ENCODE results near the gene BRD2.

The BRD2 gene

GRCh38 chr6:32972353-32973143, 4.2 kb downstream of the BRD2 start:
- no peak for DNase-seq (ENCODE audit: low read depth in 2 of 2)

- no peak for DNase-seq (ENCODE audit: low read depth in 2 of 2)
These were observed 5.0 kb downstream of the BRD2 start for GRCh38 chr6:32973144-32974015.

- DNase-seq (ENCODE audit: low read depth in 2 of 2): no peak
These were observed 5.6 kb downstream of the BRD2 start for GRCh38 chr6:32974016-32974333.

GRCh38 chr6:32974541-32975308, 6.3 kb downstream of the BRD2 start:
- DNase-seq (ENCODE audit: low read depth in 2 of 2): no peak

GRCh38 chr6:32975886-32976285, 7.5 kb downstream of the BRD2 start:
- no peak for DNase-seq (ENCODE audit: low read depth in 2 of 2)

GRCh38 chr6:32976334-32977069, 8.1 kb downstream of the BRD2 start:
- no peak for DNase-seq (ENCODE audit: low read depth in 2 of 2)

GRCh38 chr6:32977272-32977952, 9.0 kb downstream of the BRD2 start:
- DNase-seq (ENCODE audit: low read depth in 2 of 2): no peak

GRCh38 chr6:32977953-32978324, 9.5 kb downstream of the BRD2 start:
- no peak for DNase-seq (ENCODE audit: low read depth in 2 of 2)

GRCh38 chr6:32979720-32980487, 11.5 kb downstream of the BRD2 start:
- DNase-seq (ENCODE audit: low read depth in 2 of 2): no peak

- no peak for DNase-seq (ENCODE audit: low read depth in 2 of 2)
These were observed 12.2 kb downstream of the BRD2 start for GRCh38 chr6:32980488-32981038.

- no peak for DNase-seq (ENCODE audit: low read depth in 2 of 2)
These were observed 13.8 kb downstream of the BRD2 start for GRCh38 chr6:32982084-32982701.

- no peak for DNase-seq (ENCODE audit: low read depth in 2 of 2)
These were observed 14.5 kb downstream of the BRD2 start for GRCh38 chr6:32982702-32983492.

GRCh38 chr6:32983493-32983848, 15.1 kb downstream of the BRD2 start:
- DNase-seq (ENCODE audit: low read depth in 2 of 2): no peak

GRCh38 chr6:32983964-32984621, 15.7 kb downstream of the BRD2 start:
- DNase-seq (ENCODE audit: low read depth in 2 of 2): no peak

- no peak for DNase-seq (ENCODE audit: low read depth in 2 of 2)
These were observed 16.4 kb downstream of the BRD2 start for GRCh38 chr6:32984622-32985389.

- no peak for DNase-seq (ENCODE audit: low read depth in 2 of 2)
These were observed 21.0 kb downstream of the BRD2 start for GRCh38 chr6:32989368-32989767.

GRCh38 chr6:32991972-32992371, 23.6 kb downstream of the BRD2 start:
- no peak for DNase-seq (ENCODE audit: low read depth in 2 of 2)

Data from fibroblast of skin of left biceps (primary cell).